ENCODE measurements around the gene RBM33. TPM values are rescaled to one million over a fixed set of nuclear protein-coding genes. Genes with fewer than 3 reads are reported as not detected.

The RBM33 gene
- total and polyA plus RNA-seq, 9 of the 15 experiments (the other 6 are each of a cell fraction or from before 2014, with no cell fraction given), result 4.4 to 80.7 (median 27.3) TPM

- TF ChIP-seq ZFP30 (CRISPR knock-in tag; IDR thresholded peaks at IDR 0.05; ENCODE audit: borderline replicate concordance), result no peak
- peak; percentile 73 for TF ChIP-seq SMARCE1 (IDR thresholded peaks at IDR 0.05)
- TF ChIP-seq FOXP1 (CRISPR knock-in tag; IDR thresholded peaks at IDR 0.05), result 0 out of 2 replicates have a peak, but pooled peaks have one; percentile 32
- no peak for TF ChIP-seq RBM15 (IDR thresholded peaks at IDR 0.05; ENCODE audit: insufficient read depth, low read length)
- no peak for TF ChIP-seq NFRKB (IDR thresholded peaks at IDR 0.05; ENCODE audit: low read depth)
- TF ChIP-seq MCM3 (IDR thresholded peaks at IDR 0.05), result no peak
- TF ChIP-seq ARID4B (CRISPR knock-in tag; IDR thresholded peaks at IDR 0.05), result no peak
- TF ChIP-seq MYC (IDR thresholded peaks at IDR 0.05; ENCODE audit: low read depth, low read length), result no peak
- TF ChIP-seq MYC (CRISPR knock-in tag; IDR thresholded peaks at IDR 0.05; ENCODE audit: borderline replicate concordance, low read depth), result no peak
- no peak for TF ChIP-seq CUX1 (CRISPR knock-in tag; IDR thresholded peaks at IDR 0.05)
- no peak for TF ChIP-seq SLC30A9 (CRISPR knock-in tag; IDR thresholded peaks at IDR 0.05)
- TF ChIP-seq ZNF239 (CRISPR knock-in tag; IDR thresholded peaks at IDR 0.05), result no peak
- no peak for TF ChIP-seq SREBF2 (CRISPR knock-in tag; IDR thresholded peaks at IDR 0.05)
- TF ChIP-seq MXD1 (CRISPR knock-in tag; IDR thresholded peaks at IDR 0.05; ENCODE audit: borderline replicate concordance, poor library complexity, severe bottlenecking), result no peak
- no peak for TF ChIP-seq ZBTB33 (CRISPR knock-in tag; IDR thresholded peaks at IDR 0.05)
Observed at GRCh38 chr7:155660059-155660757, 15.7 kb downstream of the RBM33 start (continued).

Data from K562 (cell line).